ENCODE measurements around the gene ARHGEF4.

The ARHGEF4 gene

DNA sequence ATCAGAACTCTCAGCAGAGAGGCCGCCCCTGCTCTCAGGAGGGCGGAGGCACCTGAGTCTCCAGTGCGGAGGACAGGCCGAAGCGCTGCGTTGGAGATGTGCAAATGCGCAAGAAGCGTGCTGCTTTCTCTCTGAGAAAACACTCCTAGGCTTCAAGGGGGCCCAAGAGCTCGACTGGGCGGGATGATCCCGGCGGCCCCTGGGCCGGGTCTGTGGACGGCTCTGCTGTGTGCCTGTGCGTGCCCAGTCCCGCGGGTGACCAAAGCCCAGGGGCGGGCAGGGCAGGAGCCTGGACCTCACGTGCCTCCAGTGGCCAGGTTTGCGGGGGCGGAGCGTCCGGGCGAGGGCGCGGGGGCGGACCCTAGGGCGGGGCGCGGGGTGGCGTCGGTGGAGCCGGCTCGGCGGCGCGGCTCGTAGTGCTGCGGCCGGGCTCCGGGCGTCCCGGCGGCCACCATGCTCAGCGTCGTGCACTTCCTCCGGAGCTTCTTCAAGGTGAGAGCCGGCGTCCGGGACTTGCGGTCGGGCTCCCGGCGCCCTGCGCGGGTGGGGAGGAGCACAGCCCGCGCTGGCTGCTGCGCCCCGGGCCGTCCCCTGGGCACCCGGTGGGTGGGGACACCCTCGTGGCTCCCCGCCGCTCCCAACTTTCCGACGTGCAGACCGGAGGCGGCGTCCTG, at the start of gene ARHGEF4:
TSS of gene ARHGEF4 (plus strand) at position 414 of the 674 bp plus-strand sequence. CDS start at position 454, 40 bp downstream.
- no peak for DNase-seq (ENCODE audit: low spot score)

- DNase-seq (ENCODE audit: low spot score) = no peak
Observed at GRCh38 chr2:130787841-130788240, 48.9 kb upstream of the ARHGEF4 start.

DNA sequence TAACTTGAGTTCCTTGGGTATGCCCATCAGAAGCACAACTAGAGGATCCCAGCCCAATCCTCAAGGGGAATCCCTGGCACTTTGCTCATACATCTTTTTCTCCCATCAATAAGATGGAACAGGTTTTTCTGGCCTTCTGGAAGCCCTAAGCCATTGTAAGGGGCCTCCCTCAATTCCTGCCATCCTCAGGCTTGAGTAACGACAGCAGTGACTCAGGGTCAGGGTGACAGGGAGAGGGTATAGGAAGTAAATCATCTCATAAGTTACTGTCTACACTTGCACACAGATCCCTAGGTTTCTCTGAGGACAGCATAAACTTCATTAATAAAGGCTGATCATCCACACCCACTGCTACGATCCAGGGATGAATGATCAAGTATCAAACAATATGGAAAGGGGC, 46.4 kb upstream of the ARHGEF4 start:
- no peak for DNase-seq (ENCODE audit: low spot score)

DNA sequence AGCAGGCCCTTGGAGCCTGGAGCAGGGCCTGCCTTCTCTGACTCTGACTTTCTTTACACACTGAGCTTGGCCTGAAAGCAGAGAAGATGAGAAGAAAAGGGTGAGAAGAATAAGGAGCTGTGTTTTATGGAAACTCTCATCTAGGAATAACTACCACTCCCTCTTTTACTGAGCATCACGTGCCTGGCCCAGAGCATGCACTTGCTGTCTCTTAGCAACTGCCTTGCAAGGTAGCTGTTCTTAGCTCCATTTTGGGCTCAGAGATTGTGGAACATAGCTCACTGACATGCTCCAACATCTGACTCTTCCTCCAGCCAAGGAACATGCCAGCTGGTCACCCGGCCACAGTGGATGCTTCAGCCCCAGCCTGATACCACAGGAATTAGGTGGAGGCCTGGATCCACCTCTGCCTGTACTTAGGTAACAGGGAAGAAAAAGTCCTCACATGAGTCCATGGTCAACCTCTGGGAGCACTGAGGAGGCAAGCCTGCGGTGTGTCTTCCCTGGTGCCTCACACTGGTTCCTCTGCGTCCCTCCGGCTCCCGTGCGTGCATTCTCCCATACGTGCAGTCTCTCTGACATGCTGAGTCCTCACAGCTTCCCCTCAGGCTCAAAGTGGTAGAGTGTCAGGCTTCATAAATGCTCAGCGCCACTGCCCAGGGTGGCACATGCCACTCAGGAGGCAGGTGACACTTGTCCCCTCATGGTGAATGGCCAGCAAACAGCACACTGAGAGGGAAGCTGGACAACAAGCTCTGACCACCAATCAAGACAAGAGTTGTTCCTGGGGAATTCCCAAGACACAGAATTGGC, 45.7 kb upstream of the ARHGEF4 start:
- no peak for DNase-seq (ENCODE audit: low spot score)

GRCh38 chr2:130791617-130791939, 45.1 kb upstream of the ARHGEF4 start:
- DNase-seq (ENCODE audit: low spot score) = no peak

DNA sequence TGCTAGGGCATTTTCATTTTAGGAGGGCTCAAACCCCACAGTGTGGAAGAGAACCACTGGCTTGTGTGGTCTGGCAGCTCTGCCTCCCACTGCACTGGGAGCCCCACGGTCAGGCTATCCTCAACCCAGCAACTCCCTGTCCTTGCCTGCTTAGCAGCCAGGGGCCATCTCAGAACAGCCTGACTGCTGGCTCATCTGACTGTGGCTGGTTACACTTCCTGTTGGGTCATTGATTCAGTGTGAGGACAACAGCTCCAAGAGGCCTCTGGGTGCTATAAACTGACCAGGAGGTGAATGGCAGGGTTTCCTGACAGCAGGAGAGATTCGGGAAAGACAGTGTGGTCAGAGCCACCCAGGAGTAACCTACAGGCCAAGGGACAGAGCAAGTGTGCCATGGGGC, 41.3 kb upstream of the ARHGEF4 start:
- DNase-seq (ENCODE audit: low spot score) = no peak

DNA sequence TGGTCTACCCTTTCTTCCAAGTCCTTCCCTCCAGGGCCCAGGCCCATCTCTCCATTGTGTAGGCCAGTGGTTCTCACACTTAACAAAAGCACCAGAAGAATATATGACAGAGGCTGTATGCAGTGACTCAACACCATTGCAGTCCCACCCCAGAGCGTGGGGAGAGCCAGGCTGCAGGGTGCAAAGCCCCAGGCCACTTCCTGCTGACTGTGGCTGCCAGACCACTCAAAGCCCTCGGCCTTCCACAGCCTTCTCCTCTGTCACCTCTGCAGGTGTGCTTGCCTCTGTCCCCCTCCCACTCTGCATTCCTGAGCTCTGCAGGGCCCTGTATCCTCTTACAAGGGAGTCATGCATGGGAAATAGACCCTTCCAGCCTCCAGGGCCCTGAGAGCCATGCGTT, 40.4 kb upstream of the ARHGEF4 start:
- DNase-seq (ENCODE audit: low spot score) = no peak

- peak; percentile 85 for DNase-seq (ENCODE audit: low spot score)
Observed at GRCh38 chr2:130797493-130798435, 39.0 kb upstream of the ARHGEF4 start.

DNA sequence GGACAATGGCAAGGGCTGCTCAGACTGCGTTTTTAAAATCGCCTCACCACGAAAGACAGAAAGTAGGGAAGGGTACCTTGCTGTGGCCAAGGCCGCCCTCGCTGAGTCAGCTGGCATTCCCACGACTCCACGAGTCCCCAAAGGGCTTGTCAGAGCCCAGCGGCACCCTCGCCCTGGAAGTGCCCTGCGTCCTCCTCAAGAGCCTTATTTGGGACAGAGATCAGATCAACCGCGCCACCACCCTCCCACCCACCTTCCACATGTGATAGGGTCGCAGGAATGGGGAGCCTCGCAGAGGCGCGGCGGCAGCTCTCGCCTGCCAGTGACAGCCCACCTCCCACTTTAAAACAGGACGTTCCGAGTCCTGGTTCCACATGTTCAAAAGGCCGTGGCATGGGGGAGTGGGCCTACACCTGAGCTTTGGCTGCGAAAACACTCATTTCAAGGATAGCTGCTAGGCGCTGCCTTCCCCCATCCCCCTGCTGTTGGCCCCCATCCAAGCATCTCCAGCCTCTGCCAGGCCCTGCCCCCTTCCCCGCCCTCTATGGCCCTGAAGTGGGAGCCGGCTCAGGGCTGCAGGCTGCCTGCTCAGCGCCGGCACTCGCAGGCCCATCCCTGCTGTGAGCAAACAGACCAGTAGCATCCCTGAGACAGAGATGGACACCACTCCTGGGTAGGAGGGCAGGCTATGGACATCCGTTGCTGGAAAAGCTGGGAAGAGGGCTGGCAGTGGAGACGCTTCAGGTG, 38.1 kb upstream of the ARHGEF4 start:
- no peak for DNase-seq (ENCODE audit: low spot score)

- DNase-seq (ENCODE audit: low spot score) = no peak
Observed at GRCh38 chr2:130799295-130799694, 37.4 kb upstream of the ARHGEF4 start.

DNA sequence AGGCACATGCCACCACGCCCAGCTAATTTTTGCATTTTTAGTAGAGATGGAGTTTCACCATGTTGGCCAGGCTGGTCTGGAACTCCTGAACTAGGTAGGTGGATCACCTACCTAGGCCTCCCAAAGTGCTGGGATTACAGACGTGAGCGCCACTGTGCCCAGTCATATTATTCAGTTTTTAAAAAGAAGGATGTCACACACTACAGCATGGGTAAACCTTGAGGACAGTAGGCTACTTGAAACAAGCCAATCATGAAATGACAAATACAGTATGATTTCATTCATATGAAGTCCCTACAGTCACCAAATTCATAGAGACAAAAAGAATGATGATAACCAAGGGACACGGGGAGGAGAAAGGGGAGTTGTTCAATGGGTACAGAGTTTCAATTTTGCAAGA, 31.1 kb upstream of the ARHGEF4 start:
- no peak for DNase-seq (ENCODE audit: low spot score)

- no peak for DNase-seq (ENCODE audit: low spot score)
Observed at GRCh38 chr2:130806370-130806769, 30.3 kb upstream of the ARHGEF4 start.

DNA sequence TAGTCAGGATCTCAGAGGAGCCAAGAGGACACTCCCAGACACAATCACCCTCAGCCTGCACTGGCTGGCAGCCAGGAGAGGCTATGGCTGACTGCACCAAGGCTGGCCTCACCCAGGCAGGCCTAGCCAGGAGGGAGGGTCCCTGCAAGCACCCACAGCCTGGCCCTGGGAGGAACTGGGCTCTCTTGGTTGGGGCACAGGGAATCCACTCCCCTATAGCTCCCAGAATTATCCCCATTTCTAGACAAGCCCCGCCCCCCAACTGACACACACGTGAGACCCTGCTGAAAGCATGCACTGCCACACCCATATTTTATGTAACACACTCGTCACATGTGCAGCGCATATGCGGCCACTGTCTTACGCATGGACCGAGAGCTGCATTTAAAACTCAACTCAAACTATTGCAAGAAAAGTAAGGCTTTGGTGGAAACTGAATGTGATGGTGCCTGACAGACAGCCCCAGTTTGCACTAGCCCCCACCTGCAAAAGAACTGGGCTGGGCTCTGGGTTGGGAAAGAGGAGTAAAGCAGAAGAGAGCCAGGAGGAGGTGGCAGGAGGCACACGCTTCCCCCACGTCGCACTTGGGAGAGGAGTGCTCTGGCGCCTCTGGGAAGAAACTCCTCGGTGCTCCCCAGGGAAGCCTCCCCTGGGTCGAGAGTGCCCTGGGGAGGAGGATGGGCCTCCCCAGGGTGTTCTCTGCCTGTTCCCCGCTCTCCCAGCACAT, 28.9 kb upstream of the ARHGEF4 start:
- no peak for DNase-seq (ENCODE audit: low spot score)

DNA sequence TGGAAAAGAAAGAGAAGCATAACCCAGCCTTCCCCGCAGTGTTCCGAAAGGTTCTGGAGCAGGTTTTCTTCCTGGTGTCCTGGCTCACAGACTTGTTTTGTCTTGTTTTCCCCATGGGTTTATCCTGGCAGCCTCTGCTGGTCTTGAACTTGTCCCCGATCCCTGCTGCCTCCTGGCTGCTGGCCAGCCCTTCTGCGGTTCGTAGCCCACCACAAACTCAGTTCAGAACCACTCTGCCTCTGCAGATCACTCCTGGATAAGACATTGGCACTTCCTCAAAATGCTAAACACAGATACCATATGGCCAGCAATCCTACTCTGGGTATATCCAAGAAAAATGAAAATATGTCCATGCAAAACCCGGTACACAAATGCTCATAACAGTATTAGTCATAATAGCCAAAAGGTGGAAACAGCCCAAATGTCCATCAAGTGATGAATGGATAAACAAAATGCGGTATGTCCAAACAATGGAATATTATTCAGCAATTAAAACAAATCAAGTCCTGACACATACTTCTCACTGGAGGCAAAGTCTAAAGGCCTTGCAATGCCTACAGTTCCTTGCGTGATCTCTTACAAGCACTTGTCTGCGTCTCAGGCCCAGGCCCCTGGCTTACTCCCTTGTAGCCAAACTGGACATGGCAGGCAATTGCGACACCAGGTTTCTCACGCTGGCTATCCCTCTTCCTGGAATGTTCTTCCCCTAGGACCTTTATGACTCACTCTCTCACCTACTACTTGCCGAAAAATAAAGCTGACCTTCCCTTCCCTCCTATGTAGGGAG, 28.0 kb upstream of the ARHGEF4 start:
- no peak for DNase-seq (ENCODE audit: low spot score)

DNA sequence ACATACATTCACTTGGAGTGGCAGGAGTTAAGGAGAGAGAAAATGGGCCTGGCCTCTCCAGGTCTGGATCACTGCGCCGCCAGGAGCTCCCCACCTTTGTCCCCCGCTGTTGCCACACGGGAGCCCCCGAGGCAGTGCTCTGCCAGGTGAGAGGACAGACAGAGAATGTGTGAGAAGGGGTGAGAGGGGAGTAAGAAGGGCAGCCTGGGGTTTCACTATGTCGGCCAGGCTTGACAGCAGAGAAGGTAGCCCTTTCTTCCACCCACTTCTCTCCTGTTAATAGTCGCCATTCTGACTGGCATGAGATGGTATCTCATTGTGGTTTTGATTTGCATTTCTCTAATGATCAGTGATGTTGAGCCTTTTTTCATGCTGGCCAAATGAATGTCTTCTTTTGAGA, 26.2 kb upstream of the ARHGEF4 start:
- no peak for DNase-seq (ENCODE audit: low spot score)

- DNase-seq (ENCODE audit: low spot score) = no peak
Observed at GRCh38 chr2:130813722-130814121, 23.0 kb upstream of the ARHGEF4 start.

GRCh38 chr2:130814931-130815680, 21.6 kb upstream of the ARHGEF4 start:
- no peak for DNase-seq (ENCODE audit: low spot score)

- DNase-seq (ENCODE audit: low spot score) = no peak
Observed at GRCh38 chr2:130818809-130819208, 17.9 kb upstream of the ARHGEF4 start.

GRCh38 chr2:130819226-130819607, 17.5 kb upstream of the ARHGEF4 start:
- DNase-seq (ENCODE audit: low spot score) = no peak

Measured in HuH-7.5 (cell line).